Measurements from ENCODE around the gene MATCAP1. TPM values are rescaled to one million over a fixed set of nuclear protein-coding genes. Genes with fewer than 3 reads are reported as not detected.
A peak's percentile ranks its signal among the peaks of the same experiment; 100 is the strongest.

The MATCAP1 gene
- total and polyA plus RNA-seq, 10 of the 15 experiments (the other 5 are each of a cell fraction or from before 2014, with no cell fraction given) = 2.8 to 25.8 (median 8.6) TPM

DNA sequence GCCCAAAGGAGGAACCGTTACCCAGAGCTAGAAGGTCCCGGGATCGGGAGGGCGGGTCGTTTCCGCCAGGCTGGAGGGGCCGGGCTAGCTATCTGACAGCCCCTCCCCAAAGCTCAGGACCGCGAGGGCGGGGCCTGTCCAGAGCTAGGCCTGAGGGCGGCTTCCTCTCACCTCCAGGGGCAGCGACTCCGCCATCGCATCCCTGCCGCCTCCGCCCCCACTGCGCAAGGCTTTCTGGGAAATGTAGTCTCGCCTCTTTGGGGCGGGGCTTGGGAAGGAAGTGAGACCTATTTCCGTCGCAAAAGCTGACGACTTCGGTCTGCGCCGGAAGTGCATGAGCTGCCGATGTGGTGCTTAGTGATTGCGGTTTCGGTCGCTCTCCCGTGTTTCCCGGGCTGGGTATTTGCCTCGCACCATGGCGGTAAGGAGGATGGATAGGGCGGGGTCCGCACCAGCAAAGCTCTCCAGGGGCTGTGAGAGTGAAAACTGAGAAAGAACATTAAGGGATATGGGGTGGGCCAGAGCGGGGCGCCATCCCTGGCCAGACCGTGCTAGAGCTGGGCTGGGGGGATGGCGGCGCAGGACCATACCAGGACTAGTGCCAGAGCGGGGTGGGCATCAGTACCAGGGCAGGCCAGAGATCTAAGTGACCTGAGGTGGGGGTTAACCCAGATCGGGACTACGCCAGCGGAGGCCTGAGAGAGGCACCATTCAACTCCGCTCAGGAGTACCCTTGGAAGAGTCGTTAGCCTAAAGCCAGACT is 43.2 kb upstream of the MATCAP1 start, which contains the start of gene TMEM208 (continued):
- no peak for TF ChIP-seq DPF2 (IDR thresholded peaks at IDR 0.05)
- TF ChIP-seq KAT2A (conservative IDR thresholded peaks at IDR 0.05; ENCODE audit: control insufficient read depth, low read depth, low read length) = no peak
- TF ChIP-seq EZH2 (IDR thresholded peaks at IDR 0.05; ENCODE audit: borderline replicate concordance, control insufficient read depth, low read depth, low read length) = no peak
- no peak for TF ChIP-seq ZNF274 (IDR thresholded peaks at IDR 0.05; ENCODE audit: insufficient read depth, insufficient read length)
- TF ChIP-seq, protein P1, sequence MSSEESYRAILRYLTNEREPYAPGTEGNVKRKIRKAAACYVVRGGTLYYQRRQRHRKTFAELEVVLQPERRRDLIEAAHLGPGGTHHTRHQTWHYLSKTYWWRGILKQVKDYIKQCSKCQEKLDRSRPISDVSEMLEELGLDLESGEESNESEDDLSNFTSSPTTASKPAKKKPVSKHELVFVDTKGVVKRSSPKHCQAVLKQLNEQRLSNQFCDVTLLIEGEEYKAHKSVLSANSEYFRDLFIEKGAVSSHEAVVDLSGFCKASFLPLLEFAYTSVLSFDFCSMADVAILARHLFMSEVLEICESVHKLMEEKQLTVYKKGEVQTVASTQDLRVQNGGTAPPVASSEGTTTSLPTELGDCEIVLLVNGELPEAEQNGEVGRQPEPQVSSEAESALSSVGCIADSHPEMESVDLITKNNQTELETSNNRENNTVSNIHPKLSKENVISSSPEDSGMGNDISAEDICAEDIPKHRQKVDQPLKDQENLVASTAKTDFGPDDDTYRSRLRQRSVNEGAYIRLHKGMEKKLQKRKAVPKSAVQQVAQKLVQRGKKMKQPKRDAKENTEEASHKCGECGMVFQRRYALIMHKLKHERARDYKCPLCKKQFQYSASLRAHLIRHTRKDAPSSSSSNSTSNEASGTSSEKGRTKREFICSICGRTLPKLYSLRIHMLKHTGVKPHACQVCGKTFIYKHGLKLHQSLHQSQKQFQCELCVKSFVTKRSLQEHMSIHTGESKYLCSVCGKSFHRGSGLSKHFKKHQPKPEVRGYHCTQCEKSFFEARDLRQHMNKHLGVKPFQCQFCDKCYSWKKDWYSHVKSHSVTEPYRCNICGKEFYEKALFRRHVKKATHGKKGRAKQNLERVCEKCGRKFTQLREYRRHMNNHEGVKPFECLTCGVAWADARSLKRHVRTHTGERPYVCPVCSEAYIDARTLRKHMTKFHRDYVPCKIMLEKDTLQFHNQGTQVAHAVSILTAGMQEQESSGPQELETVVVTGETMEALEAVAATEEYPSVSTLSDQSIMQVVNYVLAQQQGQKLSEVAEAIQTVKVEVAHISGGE (CRISPR knock-in tag; IDR thresholded peaks at IDR 0.05) = no peak
- no peak for TF ChIP-seq NFIC (IDR thresholded peaks at IDR 0.05; ENCODE audit: low read depth, low read length)
- TF ChIP-seq ETV6 (conservative IDR thresholded peaks at IDR 0.05 in 1 of 2, IDR thresholded peaks at IDR 0.05 in 1 of 2; ENCODE audit: borderline replicate concordance in 1 of 2, low read depth in 1 of 2) = no peak
- peak; percentile 55; the same call in 1 of the 2 replicates for TF ChIP-seq PAX5 (IDR thresholded peaks at IDR 0.05; ENCODE audit: borderline replicate concordance, low read depth, low read length)
- peak; percentile 96 for TF ChIP-seq CBFB (IDR thresholded peaks at IDR 0.05; ENCODE audit: low read depth)
- TF ChIP-seq NFXL1 (IDR thresholded peaks at IDR 0.05; ENCODE audit: borderline replicate concordance) = no peak; the same call in 1 of the 2 replicates
- peak; percentile 78 for TF ChIP-seq SREBF2 (IDR thresholded peaks at IDR 0.05; ENCODE audit: low read length)
- TF ChIP-seq NR2F1 (conservative IDR thresholded peaks at IDR 0.05) = peak; percentile 43; the same call in 1 of the 2 replicates
- TF ChIP-seq SMARCA5 (IDR thresholded peaks at IDR 0.05) = 0 out of 2 replicates have a peak, but pooled peaks have one; percentile 41
- TF ChIP-seq SMAD1 (IDR thresholded peaks at IDR 0.05; ENCODE audit: low read depth, partially characterized antibody) = peak; percentile 39
- TF ChIP-seq PML (IDR thresholded peaks at IDR 0.05; ENCODE audit: low read length) = peak; percentile 73; the same call in 1 of the 2 replicates
- TF ChIP-seq HCFC1 (IDR thresholded peaks at IDR 0.05; ENCODE audit: low read length) = peak; percentile 99
- TF ChIP-seq JUND (IDR thresholded peaks at IDR 0.05; ENCODE audit: low read depth, low read length) = peak; percentile 29; the same call in 1 of the 2 replicates
- TF ChIP-seq MTA2 (IDR thresholded peaks at IDR 0.05; ENCODE audit: low read depth) = no peak
- peak; percentile 76 to 97 for TF ChIP-seq SRF (IDR thresholded peaks at IDR 0.05; ENCODE audit: low read depth in 2 of 2, low read length in 2 of 2)
- no peak for TF ChIP-seq TCF12 (IDR thresholded peaks at IDR 0.05; ENCODE audit: low read depth, low read length)
- TF ChIP-seq CHD4 (IDR thresholded peaks at IDR 0.05) = no peak
- TF ChIP-seq RCOR1 (conservative IDR thresholded peaks at IDR 0.05; ENCODE audit: low read depth, low read length) = 0 out of 2 replicates have a peak, but pooled peaks have one; percentile 44
- TF ChIP-seq POLR2AphosphoS2 (IDR thresholded peaks at IDR 0.05; ENCODE audit: low read depth, low read length) = peak; percentile 37; the same call in 1 of the 2 replicates
- peak; percentile 91 for TF ChIP-seq RELA (IDR thresholded peaks at IDR 0.05; ENCODE audit: borderline replicate concordance, partially characterized antibody)
- TF ChIP-seq, protein P2, sequence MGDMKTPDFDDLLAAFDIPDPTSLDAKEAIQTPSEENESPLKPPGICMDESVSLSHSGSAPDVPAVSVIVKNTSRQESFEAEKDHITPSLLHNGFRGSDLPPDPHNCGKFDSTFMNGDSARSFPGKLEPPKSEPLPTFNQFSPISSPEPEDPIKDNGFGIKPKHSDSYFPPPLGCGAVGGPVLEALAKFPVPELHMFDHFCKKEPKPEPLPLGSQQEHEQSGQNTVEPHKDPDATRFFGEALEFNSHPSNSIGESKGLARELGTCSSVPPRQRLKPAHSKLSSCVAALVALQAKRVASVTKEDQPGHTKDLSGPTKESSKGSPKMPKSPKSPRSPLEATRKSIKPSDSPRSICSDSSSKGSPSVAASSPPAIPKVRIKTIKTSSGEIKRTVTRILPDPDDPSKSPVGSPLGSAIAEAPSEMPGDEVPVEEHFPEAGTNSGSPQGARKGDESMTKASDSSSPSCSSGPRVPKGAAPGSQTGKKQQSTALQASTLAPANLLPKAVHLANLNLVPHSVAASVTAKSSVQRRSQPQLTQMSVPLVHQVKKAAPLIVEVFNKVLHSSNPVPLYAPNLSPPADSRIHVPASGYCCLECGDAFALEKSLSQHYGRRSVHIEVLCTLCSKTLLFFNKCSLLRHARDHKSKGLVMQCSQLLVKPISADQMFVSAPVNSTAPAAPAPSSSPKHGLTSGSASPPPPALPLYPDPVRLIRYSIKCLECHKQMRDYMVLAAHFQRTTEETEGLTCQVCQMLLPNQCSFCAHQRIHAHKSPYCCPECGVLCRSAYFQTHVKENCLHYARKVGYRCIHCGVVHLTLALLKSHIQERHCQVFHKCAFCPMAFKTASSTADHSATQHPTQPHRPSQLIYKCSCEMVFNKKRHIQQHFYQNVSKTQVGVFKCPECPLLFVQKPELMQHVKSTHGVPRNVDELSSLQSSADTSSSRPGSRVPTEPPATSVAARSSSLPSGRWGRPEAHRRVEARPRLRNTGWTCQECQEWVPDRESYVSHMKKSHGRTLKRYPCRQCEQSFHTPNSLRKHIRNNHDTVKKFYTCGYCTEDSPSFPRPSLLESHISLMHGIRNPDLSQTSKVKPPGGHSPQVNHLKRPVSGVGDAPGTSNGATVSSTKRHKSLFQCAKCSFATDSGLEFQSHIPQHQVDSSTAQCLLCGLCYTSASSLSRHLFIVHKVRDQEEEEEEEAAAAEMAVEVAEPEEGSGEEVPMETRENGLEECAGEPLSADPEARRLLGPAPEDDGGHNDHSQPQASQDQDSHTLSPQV (IDR thresholded peaks at IDR 0.05) = no peak
